GM19328 (cell line): ENCODE data around the gene LILRB1.
"Not testable (repeated sequence)": the region's sequence is repeated elsewhere in the genome, so short reads cannot be mapped to it uniquely, and the experiment has no call there.

ENCODE experiments used
- ATAC-seq: cut with Tn5 transposase; IDR thresholded peaks from one replicate; pipeline ENCODE4 v1.9.1; 2021; ENCODE audit warnings: mild to moderate bottlenecking, moderate library complexity; ENCODE audit not compliant: unreplicated experiment

LILRB1 gene

GRCh38 chr19:54661846-54662481 is 31.7 kb downstream of the LILRB1 start:
- ATAC-seq = no peak

DNA sequence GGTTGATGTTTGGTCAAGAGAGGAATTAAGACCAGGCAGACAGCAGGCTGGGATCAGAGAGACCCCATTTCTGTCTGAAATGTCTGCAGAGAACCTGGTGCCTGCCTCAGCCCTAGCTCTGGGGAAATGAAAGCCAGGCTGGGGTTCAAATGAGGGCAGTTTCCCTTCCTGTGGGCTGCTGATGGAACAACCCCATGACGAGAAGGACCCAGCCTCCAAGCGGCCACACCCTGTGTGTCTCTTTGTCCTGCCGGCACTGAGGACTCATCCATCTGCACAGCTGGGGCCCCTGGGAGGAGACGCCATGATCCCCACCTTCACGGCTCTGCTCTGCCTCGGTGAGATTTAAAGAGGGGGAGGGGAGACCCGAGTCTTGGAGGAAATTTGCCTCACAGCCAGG is 32.4 kb downstream of the LILRB1 start, which contains the start of gene LILRB4:
TSS of gene LILRB4 (plus strand) at position 256 of the 400 bp plus-strand sequence. CDS start at position 305, 49 bp downstream.
- no peak for ATAC-seq

DNA sequence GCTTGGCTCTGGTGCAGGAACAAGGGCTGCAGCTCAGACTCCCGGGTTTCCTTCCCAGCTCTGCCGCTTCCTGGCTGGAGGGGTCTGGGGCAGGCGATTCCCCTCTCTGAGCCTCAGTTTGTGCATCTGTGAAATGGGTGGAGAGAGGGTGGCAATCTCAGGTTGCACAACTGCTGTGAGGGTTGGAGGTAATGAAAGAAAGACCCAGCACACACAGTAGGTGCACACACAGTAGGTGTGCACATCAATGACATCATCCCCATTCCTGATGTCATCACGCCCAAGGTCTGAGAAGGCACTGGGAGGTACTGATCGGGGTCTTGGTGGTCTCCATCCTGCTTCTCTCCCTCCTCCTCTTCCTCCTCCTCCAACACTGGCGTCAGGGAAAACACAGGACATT is 35.2 kb downstream of the LILRB1 start:
- no peak for ATAC-seq

GRCh38 chr19:54667217-54667616 is 36.9 kb downstream of the LILRB1 start:
- ATAC-seq = no peak

DNA sequence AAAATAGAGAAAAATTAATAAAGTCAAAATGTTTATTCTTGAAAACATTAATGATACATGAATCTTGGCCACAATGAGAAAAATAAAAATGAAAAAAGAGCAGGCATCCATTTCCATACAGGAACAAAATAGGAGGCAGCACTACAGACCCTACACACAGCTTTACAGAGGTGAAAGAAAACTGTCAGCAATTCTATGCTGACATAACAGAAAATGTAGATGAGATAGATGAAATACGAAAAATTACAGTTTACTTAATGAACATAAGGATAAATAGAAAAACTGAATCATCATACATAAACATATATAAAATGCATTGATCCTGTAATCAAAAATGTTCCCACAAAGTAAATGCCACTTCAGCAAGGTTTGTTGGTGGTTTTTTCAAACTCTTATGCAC is 38.1 kb downstream of the LILRB1 start:
- ATAC-seq = no peak

DNA sequence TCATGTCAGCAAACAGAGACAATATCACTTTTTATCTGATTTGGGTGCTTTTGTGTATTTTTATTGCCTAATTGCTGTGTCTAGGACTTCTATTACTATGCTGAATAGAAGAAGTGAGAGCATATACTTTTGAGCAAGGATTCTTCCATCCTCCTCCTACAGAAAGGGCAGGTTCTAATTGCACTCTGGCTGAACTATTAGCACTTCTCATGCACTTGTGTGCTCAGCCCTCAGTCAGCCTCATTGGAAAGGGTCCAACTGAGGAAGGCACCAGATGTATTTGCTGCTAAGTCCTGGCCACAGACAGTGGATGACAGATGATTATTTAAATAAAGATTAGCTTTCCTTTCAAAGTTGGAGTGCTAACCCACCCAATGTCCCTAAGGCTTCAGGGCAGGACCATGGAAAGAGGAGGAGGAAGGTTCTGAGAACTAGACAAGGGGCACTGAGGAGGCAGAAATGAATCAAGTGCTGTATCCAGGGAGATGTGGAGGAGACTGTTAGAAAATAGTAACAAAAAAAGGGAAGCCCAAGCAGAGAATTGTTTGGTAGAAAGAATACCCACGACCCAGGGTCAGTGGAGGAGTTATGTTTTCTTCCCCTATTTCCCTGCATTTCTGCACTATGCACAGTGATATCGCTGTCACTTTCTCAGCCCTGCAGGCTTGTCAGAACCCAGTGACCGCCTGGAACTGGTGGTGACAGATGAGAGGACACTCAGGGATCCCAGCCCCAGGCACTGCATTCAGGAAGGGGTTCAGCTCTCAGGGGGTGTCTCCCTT is 40.5 kb downstream of the LILRB1 start:
- ATAC-seq = no peak

DNA sequence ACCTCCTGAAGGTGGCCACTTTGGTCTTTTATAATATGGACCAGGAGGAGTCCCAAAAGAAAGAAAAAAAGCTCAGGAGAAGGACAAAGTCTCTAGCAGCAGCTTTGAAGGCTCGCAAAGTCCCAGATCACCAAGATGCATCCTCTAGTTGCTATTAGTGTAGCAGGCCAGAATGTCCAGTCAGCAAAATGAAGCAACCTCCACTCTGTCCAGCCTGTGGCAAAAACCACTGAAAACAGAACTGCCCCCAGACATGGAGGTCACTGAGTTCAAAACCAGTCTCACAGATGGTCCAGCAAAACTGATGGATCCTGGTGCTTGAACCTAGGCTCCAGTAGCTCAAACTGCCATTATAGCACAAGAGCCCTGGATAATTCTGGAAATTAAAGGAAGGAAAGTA is 42.9 kb downstream of the LILRB1 start:
- ATAC-seq = no peak

DNA sequence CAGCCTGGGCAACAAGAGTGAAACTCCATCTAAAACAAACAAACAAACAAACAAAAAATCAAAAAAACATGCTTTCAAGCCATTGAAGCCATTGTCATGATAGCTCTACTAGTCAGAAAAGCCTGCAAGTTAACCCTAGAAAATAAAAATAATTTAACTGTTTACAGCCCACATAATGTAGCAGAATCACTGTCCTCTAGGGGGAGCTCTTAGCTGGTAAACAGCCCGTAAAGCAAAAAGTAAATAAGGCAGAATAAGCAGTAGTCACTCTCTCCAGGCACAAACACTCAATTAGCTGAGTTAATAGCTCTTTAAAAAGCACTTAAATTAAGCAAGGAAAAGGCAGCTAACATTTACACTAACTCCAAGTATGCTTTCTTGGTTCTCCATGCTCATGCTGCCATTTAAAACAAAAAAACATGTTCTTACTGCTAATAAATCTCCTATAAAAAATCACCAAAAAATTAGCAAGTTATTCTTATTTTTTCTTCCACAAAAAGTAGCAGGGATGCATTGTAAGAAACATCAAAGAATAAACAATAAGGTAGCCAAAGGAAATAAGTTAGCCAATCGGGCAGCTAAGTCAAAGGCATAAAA is 43.8 kb downstream of the LILRB1 start:
- no peak for ATAC-seq

GRCh38 chr19:54676210-54676834 is 46.0 kb downstream of the LILRB1 start:
- not testable (repeated sequence) for ATAC-seq

GRCh38 chr19:54677217-54677616 is 46.9 kb downstream of the LILRB1 start:
- ATAC-seq = no peak

DNA sequence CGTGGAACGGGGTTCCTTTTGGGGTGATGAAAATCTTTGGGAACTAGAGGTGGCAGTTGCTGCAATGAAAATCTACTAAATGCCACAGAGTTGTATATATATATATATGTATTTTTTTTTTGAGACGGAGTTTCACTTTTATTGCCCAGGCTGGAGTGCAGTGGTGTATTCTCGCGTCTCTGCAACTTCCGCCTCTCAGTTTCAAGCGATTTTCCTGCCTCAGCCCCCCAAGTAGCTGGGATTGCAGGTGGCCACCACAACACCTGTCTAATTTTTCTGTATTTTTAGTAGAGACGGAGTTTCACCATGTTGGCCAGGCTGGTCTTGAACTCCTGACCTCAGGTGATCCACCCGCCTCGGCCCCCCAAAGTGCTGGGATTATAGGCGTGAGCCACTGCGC is 51.3 kb downstream of the LILRB1 start:
- ATAC-seq = not testable (repeated sequence)

GRCh38 chr19:54682306-54682856 is 52.1 kb downstream of the LILRB1 start:
- ATAC-seq = no peak

DNA sequence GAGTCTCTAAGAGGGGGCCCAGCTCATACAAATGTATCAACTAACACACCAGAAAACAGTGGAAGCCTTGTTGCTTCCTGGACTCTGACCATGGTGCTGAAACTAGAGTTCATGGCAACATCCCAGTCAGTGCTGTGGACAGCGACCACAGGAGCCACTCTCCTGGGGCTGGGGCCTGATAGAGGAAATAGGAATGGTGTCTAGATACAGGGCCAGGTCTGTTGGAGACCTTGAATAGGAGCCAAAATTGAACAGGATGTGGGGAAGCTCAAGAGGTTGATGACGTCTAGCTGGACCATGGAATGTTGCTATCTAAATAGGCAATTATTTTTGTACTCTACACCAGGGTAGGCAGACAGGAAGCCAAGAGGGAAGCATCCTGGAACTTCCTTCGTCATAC is 54.2 kb downstream of the LILRB1 start:
- ATAC-seq = no peak
